ENCODE data around the gene ARHGAP8. TPM values are rescaled to one million over a fixed set of nuclear protein-coding genes. Genes with fewer than 3 reads are reported as not detected.

The ARHGAP8 gene
- total and polyA plus RNA-seq, 10 of the 15 experiments (the other 5 are each of a cell fraction or from before 2014, with no cell fraction given) = 0.33 TPM; not detected in 9

DNA sequence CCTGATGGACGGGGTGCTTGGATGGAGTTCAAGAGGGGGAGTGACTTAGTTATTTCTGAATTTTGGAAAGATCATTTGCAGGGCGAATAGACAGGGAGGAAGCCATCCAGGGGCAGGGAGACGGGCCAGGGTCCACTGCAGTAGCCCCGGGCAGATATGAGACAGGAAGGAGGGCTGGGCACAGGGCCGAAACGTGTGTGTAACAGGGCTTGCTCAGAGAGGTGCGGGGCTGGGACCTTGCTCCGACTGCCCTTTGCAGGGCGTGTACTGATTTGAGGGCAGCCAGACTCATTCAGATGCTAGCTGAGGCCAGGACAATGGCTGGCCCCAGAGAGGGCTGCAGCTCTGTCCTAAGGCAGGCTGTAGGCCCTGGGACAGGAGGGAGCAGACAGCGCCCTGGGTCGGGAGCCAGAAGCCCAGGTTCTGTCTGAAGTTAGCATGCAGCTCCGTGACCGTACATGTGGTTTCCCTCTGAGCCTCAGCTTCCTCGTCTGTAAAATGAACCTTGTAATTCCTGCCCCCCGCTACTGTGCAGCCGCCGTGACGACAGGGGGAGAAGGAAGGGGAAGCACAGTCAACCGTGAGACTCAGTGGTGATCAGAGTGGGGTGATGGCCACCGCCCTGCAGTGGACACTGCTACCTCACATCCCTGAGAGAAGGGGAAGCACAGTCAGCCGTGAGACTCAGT, 154.0 kb downstream of the ARHGAP8 start:
- Histone ChIP-seq H3K9ac (ENCODE audit: control insufficient read depth, insufficient read depth, low read length) (no peak overlapping the region), H3K4me3 (no peak overlapping the region), H3K4me1 (ENCODE audit: control insufficient read depth, insufficient read depth, low read length) (no peaks in the 10 kb centered on the region), H3K79me2 (ENCODE audit: control insufficient read depth, insufficient read depth, low read length) (no peaks in the 10 kb centered on the region), H3K36me3 (ENCODE audit: control insufficient read depth in 2 of 2, insufficient read depth in 2 of 2, low read length in 1 of 2) (no peaks in the 10 kb centered on the region), H3K4me2 (ENCODE audit: control insufficient read depth, insufficient read depth) (no peak overlapping the region), H3K27me3 (replicated peaks in 1 of 2; ENCODE audit: control insufficient read depth in 2 of 2, insufficient read depth in 2 of 2, low read length in 1 of 2) (no peaks in the 10 kb centered on the region; a peak in 1 of 4 replicates), H3K27ac (ENCODE audit: control insufficient read depth, insufficient read depth) (no peak overlapping the region), H4K20me1 (ENCODE audit: control insufficient read depth, insufficient read depth) (no peaks in the 10 kb centered on the region), H3K9me3 (replicated peaks; ENCODE audit: control insufficient read depth, insufficient read depth, low read length) (no peaks in the 10 kb centered on the region; the same call in 2 of the 3 replicates), H2AFZ (ENCODE audit: control insufficient read depth, low read depth, low read length) (no peak overlapping the region)
- BruUV-seq (replicated peaks) = no TSS peak
- CTCF ChIA-PET = no interaction called here
- no peak for DNase-seq (ENCODE audit: low read depth, low spot score)
- WGBS (ENCODE audit: insufficient coverage, insufficient replicate concordance, low lambda C conversion rate, missing lambda C conversion rate) = 20% methylated on average over 21 of the region's 21 CpGs
- RAD21 ChIA-PET (ENCODE audit: unreplicated experiment) = no interaction called here
- no peak for TF ChIP-seq ELK1 (IDR thresholded peaks at IDR 0.05; ENCODE audit: low read depth, low read length)
- TF ChIP-seq FOXM1 (IDR thresholded peaks at IDR 0.05; ENCODE audit: low read depth, low read length) = no peak
- ATAC-seq = no peak
- intact Hi-C loops (cut with micrococcal nuclease; ENCODE audit: unreplicated experiment) (no loop called here), in situ Hi-C loops (cut with MboI) (loop anchor here (25.0 kb wide), 1 partner anchor 1056 kb away; no protein-coding TSS in a partner anchor)
- POLR2A ChIA-PET = no interaction called here
- no peak for FAIRE-seq
- SMC1A ChIA-PET (ENCODE audit: uncharacterized antibody, unreplicated experiment) = no interaction called here

DNA sequence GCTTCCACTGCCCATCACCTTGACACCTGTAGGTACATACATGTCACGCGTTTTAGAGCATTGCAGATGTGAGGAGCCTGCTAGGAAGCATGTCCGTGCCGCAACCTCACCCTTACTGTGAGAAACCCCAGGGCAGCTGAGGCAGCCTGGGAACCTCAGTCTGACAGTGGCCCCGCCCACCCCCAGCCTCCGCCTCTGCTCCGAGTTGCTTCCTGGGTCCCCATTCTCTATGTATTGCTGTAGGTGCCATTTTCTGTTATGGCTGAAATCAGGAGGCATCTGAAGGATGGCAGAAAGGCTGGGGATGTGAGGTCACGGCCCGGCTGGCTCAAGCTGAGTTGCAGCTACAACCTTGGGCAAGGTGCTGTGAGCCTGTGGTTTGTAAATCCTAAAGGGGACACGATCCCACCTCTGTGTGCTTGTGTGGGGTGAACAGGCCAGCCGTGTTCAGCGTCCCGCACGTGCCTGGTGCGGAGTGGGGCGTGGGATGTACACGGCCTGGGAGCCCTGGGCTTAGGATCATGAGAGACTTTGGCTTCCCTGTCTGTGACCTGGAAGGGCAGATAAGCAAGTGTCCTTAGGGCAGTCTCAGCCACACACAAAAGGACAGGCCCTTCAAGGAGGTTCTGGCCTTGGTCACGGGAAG, 154.7 kb downstream of the ARHGAP8 start:
- H3K9me3 ChIP-seq (replicated peaks; ENCODE audit: control insufficient read depth, insufficient read depth, low read length) = no peaks in the 10 kb centered on the region; the same call in 2 of the 3 replicates
- no peak overlapping the region for H3K4me2 ChIP-seq (ENCODE audit: control insufficient read depth, insufficient read depth)
- H3K4me3 ChIP-seq = no peak overlapping the region
- WGBS (ENCODE audit: insufficient coverage, insufficient replicate concordance, low lambda C conversion rate, missing lambda C conversion rate) = 58% methylated on average over 18 of the region's 18 CpGs
- FAIRE-seq (no peak), DNase-seq (ENCODE audit: low read depth, low spot score) (no peak), ATAC-seq (no peak)
- no peaks in the 10 kb centered on the region for H3K4me1 ChIP-seq (ENCODE audit: control insufficient read depth, insufficient read depth, low read length)
- intact Hi-C loops (cut with micrococcal nuclease; ENCODE audit: unreplicated experiment) (no loop called here), in situ Hi-C loops (cut with MboI) (loop anchor here (25.0 kb wide), 1 partner anchor 1055 kb away; no protein-coding TSS in a partner anchor)
- ChIA-PET CTCF (no interaction called here), RAD21 (ENCODE audit: unreplicated experiment) (no interaction called here), POLR2A (no interaction called here), SMC1A (ENCODE audit: uncharacterized antibody, unreplicated experiment) (no interaction called here)
- H3K36me3 ChIP-seq (ENCODE audit: control insufficient read depth in 2 of 2, insufficient read depth in 2 of 2, low read length in 1 of 2) = no peaks in the 10 kb centered on the region
- no TSS peak for BruUV-seq (replicated peaks)
- no peak overlapping the region for H2AFZ ChIP-seq (ENCODE audit: control insufficient read depth, low read depth, low read length)
- H3K27ac ChIP-seq (ENCODE audit: control insufficient read depth, insufficient read depth) = no peak overlapping the region
- no peaks in the 10 kb centered on the region for H4K20me1 ChIP-seq (ENCODE audit: control insufficient read depth, insufficient read depth)
- no peaks in the 10 kb centered on the region for H3K27me3 ChIP-seq (replicated peaks in 1 of 2; ENCODE audit: control insufficient read depth in 2 of 2, insufficient read depth in 2 of 2, low read length in 1 of 2)
- no peak overlapping the region for H3K9ac ChIP-seq (ENCODE audit: control insufficient read depth, insufficient read depth, low read length)
- H3K79me2 ChIP-seq (ENCODE audit: control insufficient read depth, insufficient read depth, low read length) = no peaks in the 10 kb centered on the region
- TF ChIP-seq TCF12 (IDR thresholded peaks at IDR 0.05; ENCODE audit: low read depth, low read length) = no peak
- TF ChIP-seq, protein P1, sequence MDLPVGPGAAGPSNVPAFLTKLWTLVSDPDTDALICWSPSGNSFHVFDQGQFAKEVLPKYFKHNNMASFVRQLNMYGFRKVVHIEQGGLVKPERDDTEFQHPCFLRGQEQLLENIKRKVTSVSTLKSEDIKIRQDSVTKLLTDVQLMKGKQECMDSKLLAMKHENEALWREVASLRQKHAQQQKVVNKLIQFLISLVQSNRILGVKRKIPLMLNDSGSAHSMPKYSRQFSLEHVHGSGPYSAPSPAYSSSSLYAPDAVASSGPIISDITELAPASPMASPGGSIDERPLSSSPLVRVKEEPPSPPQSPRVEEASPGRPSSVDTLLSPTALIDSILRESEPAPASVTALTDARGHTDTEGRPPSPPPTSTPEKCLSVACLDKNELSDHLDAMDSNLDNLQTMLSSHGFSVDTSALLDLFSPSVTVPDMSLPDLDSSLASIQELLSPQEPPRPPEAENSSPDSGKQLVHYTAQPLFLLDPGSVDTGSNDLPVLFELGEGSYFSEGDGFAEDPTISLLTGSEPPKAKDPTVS (IDR thresholded peaks at IDR 0.05; ENCODE audit: low read depth, low read length) = no peak
- TF ChIP-seq POLR2AphosphoS2 (IDR thresholded peaks at IDR 0.05; ENCODE audit: low read depth, low read length) = no peak
- TF ChIP-seq RB1 (IDR thresholded peaks at IDR 0.05; ENCODE audit: borderline replicate concordance) = no peak
- TF ChIP-seq SUZ12 (IDR thresholded peaks at IDR 0.05; ENCODE audit: unreplicated experiment) = no peak
- no peak for TF ChIP-seq SIN3A (IDR thresholded peaks at IDR 0.05; ENCODE audit: low read depth, low read length)
- TF ChIP-seq BCL11A (IDR thresholded peaks at IDR 0.05; ENCODE audit: low read depth, low read length) = no peak
- no peak for TF ChIP-seq SRF (IDR thresholded peaks at IDR 0.05; ENCODE audit: low read depth in 2 of 2, low read length in 2 of 2)
- TF ChIP-seq, protein P2, sequence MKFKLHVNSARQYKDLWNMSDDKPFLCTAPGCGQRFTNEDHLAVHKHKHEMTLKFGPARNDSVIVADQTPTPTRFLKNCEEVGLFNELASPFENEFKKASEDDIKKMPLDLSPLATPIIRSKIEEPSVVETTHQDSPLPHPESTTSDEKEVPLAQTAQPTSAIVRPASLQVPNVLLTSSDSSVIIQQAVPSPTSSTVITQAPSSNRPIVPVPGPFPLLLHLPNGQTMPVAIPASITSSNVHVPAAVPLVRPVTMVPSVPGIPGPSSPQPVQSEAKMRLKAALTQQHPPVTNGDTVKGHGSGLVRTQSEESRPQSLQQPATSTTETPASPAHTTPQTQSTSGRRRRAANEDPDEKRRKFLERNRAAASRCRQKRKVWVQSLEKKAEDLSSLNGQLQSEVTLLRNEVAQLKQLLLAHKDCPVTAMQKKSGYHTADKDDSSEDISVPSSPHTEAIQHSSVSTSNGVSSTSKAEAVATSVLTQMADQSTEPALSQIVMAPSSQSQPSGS (IDR thresholded peaks at IDR 0.05; ENCODE audit: low read length) = no peak
- no peak for TF ChIP-seq RFX5 (IDR thresholded peaks at IDR 0.05; ENCODE audit: low read depth, low read length)
- TF ChIP-seq RCOR1 (conservative IDR thresholded peaks at IDR 0.05; ENCODE audit: low read depth, low read length) = no peak

Data from GM12878 (cell line).